PFSK-1 (cell line): ENCODE measurements around the gene DIO1.

ENCODE experiments used
- POLR2AphosphoS5 ChIP-seq: IDR thresholded peaks from 2 replicates; pipeline ENCODE4 v1.6.1; 2012; ENCODE audit warnings: low read depth, mild to moderate bottlenecking, control low read depth, low read length, moderate library complexity
- REST ChIP-seq, 2 experiments: IDR thresholded peaks; 2 replicates each; pipeline versions ENCODE4 v1.6.1 to v1.8.0; 2011 to 2012; ENCODE audit warnings: low read depth in 2 of 2, low read length in 2 of 2, control low read depth in 1 of 2, inconsistent platforms in 1 of 2, mild to moderate bottlenecking in 1 of 2, moderate library complexity in 1 of 2; ENCODE audit not compliant: insufficient read depth in 1 of 2
- SIN3A ChIP-seq: IDR thresholded peaks from 2 replicates; pipeline ENCODE4 v1.6.1; 2012; ENCODE audit warnings: mild to moderate bottlenecking, low read length, moderate library complexity, borderline replicate concordance; ENCODE audit not compliant: insufficient read depth

DNA sequence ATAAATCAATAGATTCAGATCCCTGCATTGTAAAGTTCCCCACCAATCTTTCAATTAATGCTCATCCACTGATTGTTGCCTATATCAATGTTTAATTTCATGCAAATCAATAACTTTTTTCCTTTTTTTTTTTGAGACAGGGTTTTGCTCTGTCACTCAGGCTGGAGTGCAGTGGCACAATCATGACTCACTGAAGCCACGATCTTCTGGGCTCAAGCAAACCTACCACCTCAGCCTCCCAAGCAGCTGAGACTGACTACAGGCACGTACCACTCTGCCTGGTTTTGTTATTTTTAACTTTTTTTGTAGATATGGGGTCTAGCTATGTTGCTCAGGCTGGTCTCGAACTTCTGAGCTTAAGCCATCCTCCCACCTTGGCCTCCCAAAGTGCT, 25.7 kb downstream of the DIO1 start:
- TF ChIP-seq REST (IDR thresholded peaks at IDR 0.05; ENCODE audit: insufficient read depth in 1 of 2, low read depth in 2 of 2, low read length in 2 of 2): no peak
- no peak for TF ChIP-seq POLR2AphosphoS5
- TF ChIP-seq SIN3A: no peak
